GM20000 (cell line): Measurements from ENCODE around the gene ZNF821.
"Not testable (repeated sequence)": the region's sequence is repeated elsewhere in the genome, so short reads cannot be mapped to it uniquely, and the experiment has no call there.

Experiments used
- DNase-seq: peaks from one replicate; pipeline ENCODE4 v3.0.0; 2012; ENCODE audit warnings: low spot score
- CTCF ChIP-seq: IDR thresholded peaks from 2 replicates; pipeline ENCODE4 v1.5.1; 2012; ENCODE audit warnings: mild to moderate bottlenecking, control low read depth; ENCODE audit errors: extremely low read depth, missing control alignments

The ZNF821 gene

DNA sequence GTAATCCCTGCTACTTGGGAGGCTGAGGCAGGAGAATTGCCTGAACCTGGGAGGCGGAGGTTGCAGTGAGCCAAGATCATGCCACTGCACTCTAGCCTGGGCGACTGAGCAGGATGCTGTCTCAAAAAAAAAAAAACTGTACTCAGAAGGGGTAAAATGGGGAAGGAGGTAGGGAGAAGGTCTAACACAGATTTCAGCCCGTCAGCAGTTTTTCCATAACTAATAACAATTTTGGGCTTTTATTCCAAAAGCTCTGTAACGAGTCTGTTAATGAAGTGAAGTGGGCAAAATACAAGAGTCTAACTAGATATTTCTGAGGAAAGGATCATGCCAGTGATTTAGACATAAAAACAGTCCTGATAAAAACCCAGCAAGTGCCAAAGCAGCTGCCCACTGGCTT, 10.8 kb downstream of the ZNF821 start:
- DNase-seq, result no peak

DNA sequence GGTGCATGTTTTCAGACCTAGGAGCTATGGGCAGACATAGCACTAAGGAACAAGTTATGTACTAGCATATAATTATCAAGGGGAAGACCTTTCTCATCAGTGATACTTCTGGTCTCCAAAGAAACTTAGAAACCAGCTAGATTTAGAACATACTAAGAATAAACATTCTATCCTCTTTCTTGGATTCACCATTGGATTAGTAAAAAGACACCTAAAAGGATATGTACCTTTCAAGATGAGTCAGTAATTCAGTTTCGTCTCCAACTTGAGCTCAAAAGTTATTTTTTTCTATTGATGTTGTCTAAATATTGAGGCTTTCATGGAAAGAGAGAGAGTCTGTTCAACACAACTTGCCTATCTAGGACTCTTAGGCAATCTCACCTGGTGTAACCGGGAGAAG, 13.2 kb downstream of the ZNF821 start:
- TF ChIP-seq CTCF, result no peak

More for the DNA sequence above, 10.8 kb downstream of the ZNF821 start:
- TF ChIP-seq CTCF, result no peak

DNA sequence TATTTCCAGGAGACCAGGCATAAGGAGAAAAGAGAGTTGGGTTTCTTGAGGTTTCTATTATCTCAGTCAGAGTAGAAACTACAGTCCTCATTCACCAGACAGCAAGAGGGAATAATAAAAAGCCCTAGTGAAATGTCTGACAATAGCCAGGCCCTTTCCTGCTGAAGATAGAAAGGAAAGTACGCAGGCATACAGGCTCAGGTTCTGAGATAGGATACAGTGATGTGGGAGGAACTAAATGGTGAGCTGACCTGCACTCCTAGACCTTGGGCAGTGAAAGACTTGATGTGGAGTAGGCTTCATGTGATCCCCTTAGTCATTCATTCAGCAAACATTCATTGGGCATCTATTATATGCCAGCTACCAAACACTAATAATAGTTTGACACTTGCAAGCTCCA, 14.9 kb downstream of the ZNF821 start:
- no peak for DNase-seq
- TF ChIP-seq CTCF, result no peak

More for the DNA sequence above, 13.2 kb downstream of the ZNF821 start:
- no peak for DNase-seq

- DNase-seq, result no peak
- no peak for TF ChIP-seq CTCF
Measured at GRCh38 chr16:71867939-71868338, 16.0 kb downstream of the ZNF821 start.

- not testable (repeated sequence) for DNase-seq
Measured at GRCh38 chr16:71867175-71867574, 16.8 kb downstream of the ZNF821 start.

DNA sequence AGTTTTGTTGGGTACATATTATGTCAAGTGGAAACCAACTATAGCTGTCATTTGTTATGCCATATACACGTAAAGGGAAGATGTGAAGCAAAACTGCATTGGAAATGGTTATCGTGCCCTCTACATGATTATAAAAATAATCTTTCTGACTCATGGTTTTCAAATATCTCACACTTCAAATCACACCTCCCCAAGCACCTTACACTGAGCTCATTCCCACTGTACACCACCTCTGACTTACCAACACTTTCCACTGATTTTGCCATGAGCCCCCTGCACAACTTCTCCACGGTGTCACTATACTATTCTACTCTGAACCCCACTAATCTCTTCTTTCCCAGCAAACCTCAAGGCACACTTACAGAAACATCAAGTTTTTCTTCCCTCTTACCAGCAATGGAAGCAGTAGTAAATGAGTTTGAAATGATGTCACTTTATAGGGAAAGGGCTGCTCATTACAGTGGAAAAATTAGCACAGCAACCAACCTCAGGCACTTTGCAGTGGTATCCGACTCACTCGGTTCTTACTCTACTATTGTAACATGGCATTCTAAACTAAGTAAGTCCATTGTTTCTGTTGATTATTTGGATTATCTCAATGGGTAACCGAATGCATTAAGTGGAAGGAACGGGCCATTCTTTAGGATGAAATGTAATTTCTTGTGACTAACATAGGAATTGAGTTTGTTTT, 18.7 kb downstream of the ZNF821 start:
- DNase-seq, result no peak
- TF ChIP-seq CTCF, result no peak

DNA sequence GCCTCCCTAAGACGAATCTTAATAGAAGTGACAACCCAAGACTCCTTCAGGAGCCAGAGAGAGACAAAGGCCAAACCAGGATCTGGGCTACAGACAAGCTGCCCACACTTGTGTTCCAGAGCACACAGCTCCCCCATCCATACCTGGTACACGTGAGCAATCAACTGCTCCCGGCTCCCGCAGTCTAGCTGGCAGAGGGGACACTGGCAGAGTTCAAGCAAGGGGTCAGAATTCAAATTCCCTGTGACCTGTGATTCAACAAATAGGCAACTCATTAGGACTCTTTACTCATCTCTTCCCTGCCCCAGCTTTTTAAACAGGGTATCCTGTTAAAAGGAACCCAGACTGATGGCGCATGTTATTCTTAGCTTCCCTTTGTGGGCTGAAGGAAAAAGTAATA, 20.0 kb downstream of the ZNF821 start:
- TF ChIP-seq CTCF, result no peak
- no peak for DNase-seq
